ENCODE measurements around the gene HDLBP. TPM values are rescaled to one million over a fixed set of nuclear protein-coding genes. Genes with fewer than 3 reads are reported as not detected.

Gene HDLBP
- polyA plus RNA-seq, 4 donors: 136 to 394 (median 171) TPM

DNA sequence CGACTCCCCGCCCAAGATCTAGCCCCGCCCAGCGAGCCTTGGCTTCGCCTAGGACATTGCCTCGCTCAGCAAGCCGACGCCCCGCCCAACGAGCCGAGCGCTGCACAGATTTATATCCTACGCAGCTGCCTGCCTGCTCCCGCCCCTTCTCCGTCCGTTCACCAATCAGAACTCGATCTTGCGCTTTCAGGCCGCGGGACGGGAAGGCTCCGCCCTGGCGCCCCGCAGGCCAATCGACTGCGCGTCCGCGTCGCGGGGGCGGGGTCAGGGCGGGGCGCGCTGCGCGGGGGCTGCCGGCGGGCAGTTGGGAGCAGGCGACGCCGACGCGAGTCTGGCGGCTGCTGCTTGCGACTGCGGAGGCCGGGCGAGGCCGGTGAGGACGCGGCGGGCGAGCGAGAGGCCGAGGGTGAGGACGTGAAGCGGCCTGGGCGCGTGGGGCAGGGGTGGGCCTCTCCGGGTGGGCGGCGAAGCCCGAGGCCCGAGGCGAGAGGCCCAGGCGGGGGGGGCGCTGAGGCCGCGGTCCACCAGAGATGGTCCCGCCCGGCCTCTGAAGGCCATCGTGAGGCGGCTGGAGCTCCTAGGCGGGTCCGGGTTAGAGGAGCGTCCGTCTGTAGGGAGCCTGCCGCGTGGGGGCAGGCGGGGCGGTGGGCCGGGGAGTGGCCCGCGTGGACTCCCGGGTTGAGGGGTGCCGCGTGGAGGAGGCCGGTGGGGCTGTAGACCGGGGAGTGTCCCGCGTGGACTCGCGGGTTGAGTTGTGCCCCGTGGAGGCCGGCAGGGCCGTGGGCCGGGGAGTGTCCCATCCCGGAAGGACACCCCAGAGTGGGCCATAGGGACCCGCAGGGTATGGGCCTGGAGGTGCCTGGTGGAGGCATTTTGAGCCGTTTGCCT lies 40.8 kb upstream of the HDLBP start, which contains the start of gene FARP2:
TSS of gene FARP2 (plus strand) at position 303 of the 888 bp plus-strand sequence. CDS start 16,823 bp downstream, outside the sequence.
- H3K4me3 ChIP-seq (ENCODE audit: low read depth in 1 of 3, low read length in 3 of 3): peak within 1 kb of the TSS; percentile 72 to 85 (median 75)
- H3K27ac ChIP-seq (ENCODE audit: low read depth in 1 of 3, low read length in 2 of 3): peak within 1 kb of the TSS; percentile 91 to 96 (median 96)
- peaks cover 0 to 4% of the 10 kb centered on the region in 2 donors for H3K9me3 ChIP-seq (ENCODE audit: control insufficient read depth in 2 of 2, insufficient read depth in 1 of 2, low read depth in 1 of 2, low read length in 1 of 2)
- peaks cover 3 to 61% (median 12%) of the 10 kb centered on the region in 3 donors for H3K4me1 ChIP-seq (ENCODE audit: control insufficient read depth in 3 of 3, insufficient read depth in 2 of 3, low read depth in 1 of 3, low read length in 2 of 3)
- H3K27me3 ChIP-seq (ENCODE audit: control insufficient read depth in 3 of 3, insufficient read depth in 3 of 3, low read length in 3 of 3): no peaks in the 10 kb centered on the region
- DNase-seq (peak; percentile 99 to 100), FAIRE-seq (no peak)
- H3K36me3 ChIP-seq (ENCODE audit: control insufficient read depth in 3 of 3, insufficient read depth in 2 of 3, low read depth in 1 of 3, low read length in 3 of 3): peaks cover 0 to 15% (median 4%) of the 10 kb centered on the region in 3 donors
- WGBS, 3 donors: 0 to 1% (median 0%) methylated on average over 85 to 101 of the region's 101 CpGs

- no peaks in the 10 kb centered on the region for H3K27me3 ChIP-seq (ENCODE audit: control insufficient read depth in 3 of 3, insufficient read depth in 3 of 3, low read length in 3 of 3)
- FAIRE-seq (no peak), DNase-seq (peak; percentile 86 to 88)
- H3K4me3 ChIP-seq (ENCODE audit: low read depth in 1 of 3, low read length in 3 of 3): peak overlapping the region in 2 of 3 donors; percentile 0 to 24
- peak overlapping the region; percentile 72 to 96 (median 82) for H3K27ac ChIP-seq (ENCODE audit: low read depth in 1 of 3, low read length in 2 of 3)
- peaks cover 3 to 69% (median 9%) of the 10 kb centered on the region in 3 donors for H3K4me1 ChIP-seq (ENCODE audit: control insufficient read depth in 3 of 3, insufficient read depth in 2 of 3, low read depth in 1 of 3, low read length in 2 of 3)
- 13 to 32% (median 27%) methylated on average over 28 to 40 of the region's 40 CpGs for WGBS, 3 donors
- peaks cover 0 to 4% of the 10 kb centered on the region in 2 donors for H3K9me3 ChIP-seq (ENCODE audit: control insufficient read depth in 2 of 2, insufficient read depth in 1 of 2, low read depth in 1 of 2, low read length in 1 of 2)
- H3K36me3 ChIP-seq (ENCODE audit: control insufficient read depth in 3 of 3, insufficient read depth in 2 of 3, low read depth in 1 of 3, low read length in 3 of 3): peaks cover 4 to 24% (median 4%) of the 10 kb centered on the region in 3 donors
Observed at GRCh38 chr2:241354668-241355658, 39.5 kb upstream of the HDLBP start.

- Histone ChIP-seq H3K4me1 (ENCODE audit: control insufficient read depth in 3 of 3, insufficient read depth in 2 of 3, low read depth in 1 of 3, low read length in 2 of 3) (peaks cover 0 to 45% (median 5%) of the 10 kb centered on the region in 3 donors), H3K36me3 (ENCODE audit: control insufficient read depth in 3 of 3, insufficient read depth in 2 of 3, low read depth in 1 of 3, low read length in 3 of 3) (peaks cover 6 to 45% (median 10%) of the 10 kb centered on the region in 3 donors), H3K4me3 (ENCODE audit: low read depth in 1 of 3, low read length in 3 of 3) (no peak overlapping the region), H3K27ac (ENCODE audit: low read depth in 1 of 3, low read length in 2 of 3) (peak overlapping the region; percentile 12 to 90 (median 48)), H3K9me3 (ENCODE audit: control insufficient read depth in 2 of 2, insufficient read depth in 1 of 2, low read depth in 1 of 2, low read length in 1 of 2) (peaks cover 0 to 4% of the 10 kb centered on the region in 2 donors), H3K27me3 (ENCODE audit: control insufficient read depth in 3 of 3, insufficient read depth in 3 of 3, low read length in 3 of 3) (no peaks in the 10 kb centered on the region)
- FAIRE-seq (no peak), DNase-seq (no peak)
- 14 to 65% (median 44%) methylated on average over 3 of the region's 3 CpGs for WGBS, 3 donors
Observed at GRCh38 chr2:241352227-241352626, 36.8 kb upstream of the HDLBP start.

DNA sequence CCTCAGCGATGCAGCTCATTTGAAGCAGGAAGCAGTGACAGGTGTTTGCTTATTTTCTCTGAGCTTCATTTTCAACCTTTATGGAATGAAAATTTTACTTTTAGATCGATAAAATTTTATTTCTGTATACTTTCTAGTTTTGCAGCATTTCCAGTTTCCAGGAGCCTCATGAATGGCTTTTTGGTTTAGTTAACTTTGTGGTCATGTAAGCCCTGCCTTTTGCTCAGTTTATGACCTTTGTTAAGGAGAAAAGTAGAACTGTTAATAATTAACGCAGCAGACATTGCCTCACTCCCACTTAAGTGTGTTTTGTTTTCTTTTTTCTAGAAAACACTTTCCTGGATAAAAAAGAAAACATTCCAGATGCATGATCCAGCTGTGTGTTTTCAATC lies 36.2 kb upstream of the HDLBP start:
- Histone ChIP-seq H3K27me3 (ENCODE audit: control insufficient read depth in 3 of 3, insufficient read depth in 3 of 3, low read length in 3 of 3) (no peaks in the 10 kb centered on the region), H3K4me3 (ENCODE audit: low read depth in 1 of 3, low read length in 3 of 3) (peak overlapping the region in 1 of 3 donors; percentile 0), H3K27ac (ENCODE audit: low read depth in 1 of 3, low read length in 2 of 3) (peak overlapping the region; percentile 66 to 90 (median 70)), H3K9me3 (ENCODE audit: control insufficient read depth in 2 of 2, insufficient read depth in 1 of 2, low read depth in 1 of 2, low read length in 1 of 2) (peaks cover 0 to 4% of the 10 kb centered on the region in 2 donors), H3K4me1 (ENCODE audit: control insufficient read depth in 3 of 3, insufficient read depth in 2 of 3, low read depth in 1 of 3, low read length in 2 of 3) (peaks cover 0 to 45% (median 5%) of the 10 kb centered on the region in 3 donors), H3K36me3 (ENCODE audit: control insufficient read depth in 3 of 3, insufficient read depth in 2 of 3, low read depth in 1 of 3, low read length in 3 of 3) (peaks cover 12 to 51% (median 16%) of the 10 kb centered on the region in 3 donors)
- peak; percentile 77 to 89 for DNase-seq
- no peak for FAIRE-seq
- WGBS, 3 donors: 23 to 56% (median 24%) methylated on average over 3 of the region's 3 CpGs

GRCh38 chr2:241350878-241351639 lies 35.6 kb upstream of the HDLBP start:
- Histone ChIP-seq H3K36me3 (ENCODE audit: control insufficient read depth in 3 of 3, insufficient read depth in 2 of 3, low read depth in 1 of 3, low read length in 3 of 3) (peaks cover 13 to 57% (median 19%) of the 10 kb centered on the region in 3 donors), H3K4me3 (ENCODE audit: low read depth in 1 of 3, low read length in 3 of 3) (peak overlapping the region in 1 of 3 donors; percentile 0), H3K9me3 (ENCODE audit: control insufficient read depth in 2 of 2, insufficient read depth in 1 of 2, low read depth in 1 of 2, low read length in 1 of 2) (peaks cover 0 to 4% of the 10 kb centered on the region in 2 donors), H3K27me3 (ENCODE audit: control insufficient read depth in 3 of 3, insufficient read depth in 3 of 3, low read length in 3 of 3) (no peaks in the 10 kb centered on the region), H3K27ac (ENCODE audit: low read depth in 1 of 3, low read length in 2 of 3) (peak overlapping the region; percentile 66 to 90 (median 70)), H3K4me1 (ENCODE audit: control insufficient read depth in 3 of 3, insufficient read depth in 2 of 3, low read depth in 1 of 3, low read length in 2 of 3) (peaks cover 0 to 45% (median 5%) of the 10 kb centered on the region in 3 donors)
- WGBS, 3 donors: 29 to 66% (median 40%) methylated on average over 9 of the region's 9 CpGs
- FAIRE-seq (no peak), DNase-seq (peak; percentile 71 to 79)

- 29 to 69% (median 48%) methylated on average over 2 of the region's 2 CpGs for WGBS, 3 donors
- peaks cover 0 to 4% of the 10 kb centered on the region in 2 donors for H3K9me3 ChIP-seq (ENCODE audit: control insufficient read depth in 2 of 2, insufficient read depth in 1 of 2, low read depth in 1 of 2, low read length in 1 of 2)
- H3K36me3 ChIP-seq (ENCODE audit: control insufficient read depth in 3 of 3, insufficient read depth in 2 of 3, low read depth in 1 of 3, low read length in 3 of 3): peaks cover 13 to 61% (median 20%) of the 10 kb centered on the region in 3 donors
- peak overlapping the region in 1 of 3 donors; percentile 90 for H3K27ac ChIP-seq (ENCODE audit: low read depth in 1 of 3, low read length in 2 of 3)
- H3K27me3 ChIP-seq (ENCODE audit: control insufficient read depth in 3 of 3, insufficient read depth in 3 of 3, low read length in 3 of 3): no peaks in the 10 kb centered on the region
- no peak overlapping the region for H3K4me3 ChIP-seq (ENCODE audit: low read depth in 1 of 3, low read length in 3 of 3)
- H3K4me1 ChIP-seq (ENCODE audit: control insufficient read depth in 3 of 3, insufficient read depth in 2 of 3, low read depth in 1 of 3, low read length in 2 of 3): peaks cover 0 to 45% (median 5%) of the 10 kb centered on the region in 3 donors
- DNase-seq (no peak), FAIRE-seq (no peak)
Observed at GRCh38 chr2:241350530-241350877, 35.0 kb upstream of the HDLBP start.

- peaks cover 16 to 62% (median 20%) of the 10 kb centered on the region in 3 donors for H3K36me3 ChIP-seq (ENCODE audit: control insufficient read depth in 3 of 3, insufficient read depth in 2 of 3, low read depth in 1 of 3, low read length in 3 of 3)
- 92 to 94% (median 93%) methylated on average over 8 of the region's 8 CpGs for WGBS, 3 donors
- H3K27ac ChIP-seq (ENCODE audit: low read depth in 1 of 3, low read length in 2 of 3): no peak overlapping the region
Observed at GRCh38 chr2:241349941-241350340, 34.5 kb upstream of the HDLBP start.

More at GRCh38 chr2:241349941-241350340, 34.5 kb upstream of the HDLBP start:
- H3K4me3 ChIP-seq (ENCODE audit: low read depth in 1 of 3, low read length in 3 of 3): no peak overlapping the region
- H3K9me3 ChIP-seq (ENCODE audit: control insufficient read depth in 2 of 2, insufficient read depth in 1 of 2, low read depth in 1 of 2, low read length in 1 of 2): peaks cover 0 to under 1% of the 10 kb centered on the region in 2 donors
- no peaks in the 10 kb centered on the region for H3K27me3 ChIP-seq (ENCODE audit: control insufficient read depth in 3 of 3, insufficient read depth in 3 of 3, low read length in 3 of 3)
- DNase-seq (no peak), FAIRE-seq (no peak)
- H3K4me1 ChIP-seq (ENCODE audit: control insufficient read depth in 3 of 3, insufficient read depth in 2 of 3, low read depth in 1 of 3, low read length in 2 of 3): peaks cover 0 to 41% (median 5%) of the 10 kb centered on the region in 3 donors

Measured in small intestine (tissue), 7 donors.